DMS114 treated with DMSO at 0.1 percent for 48 hours (cell line): ENCODE data around the gene TSPAN33.
"Not testable (repeated sequence)": the region's sequence is repeated elsewhere in the genome, so short reads cannot be mapped to it uniquely, and the experiment has no call there.

ENCODE experiments used
- DNase-seq: peaks from one replicate; lab custom pipeline; 2025; ENCODE audit not compliant: unreplicated experiment; lab: John Stamatoyannopoulos, UW

Gene TSPAN33

GRCh38 chr7:129144095-129144833 lies at the start of gene TSPAN33:
TSPAN33 (plus strand) TSS chr7:129144707; CDS start chr7:129144981, 274 bp downstream.
- peak; percentile 52 for DNase-seq

DNA sequence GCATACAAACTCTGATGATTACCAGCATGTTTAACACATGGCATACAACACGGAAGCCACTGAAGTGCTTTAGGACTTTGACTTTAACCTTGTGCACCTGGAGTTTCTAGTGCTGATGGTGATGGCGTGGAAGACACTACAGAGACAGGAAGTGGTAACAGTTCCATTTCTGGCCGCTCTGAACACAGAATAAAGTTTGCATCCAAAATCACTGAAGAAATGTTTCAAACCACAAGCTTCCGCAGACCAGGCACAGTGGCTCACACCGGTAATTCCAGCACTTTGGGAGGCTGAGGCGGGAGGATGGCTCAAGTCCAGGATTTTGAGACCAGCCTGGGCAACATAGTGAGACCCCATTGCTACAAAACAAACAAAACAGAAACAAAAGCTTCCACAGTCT lies 49.2 kb upstream of the TSPAN33 start:
- no peak for DNase-seq

- DNase-seq, result no peak
Observed at GRCh38 chr7:129098409-129099084, 46.0 kb upstream of the TSPAN33 start.

DNA sequence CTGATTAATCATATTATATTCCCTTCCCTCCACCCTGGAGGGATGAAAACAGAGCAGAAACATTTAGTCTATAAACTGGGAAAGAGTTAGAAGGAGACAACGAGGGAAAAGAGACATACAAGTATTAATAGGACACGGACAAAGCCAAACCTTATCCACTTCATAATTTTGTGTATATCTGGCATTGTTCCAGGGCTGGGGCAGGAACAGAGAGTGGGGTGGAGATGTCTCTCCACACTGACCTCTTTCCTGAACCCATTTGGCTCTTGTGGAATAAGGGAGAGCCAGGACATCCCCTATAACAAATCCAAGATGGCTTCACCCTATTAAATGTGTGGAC lies 43.7 kb upstream of the TSPAN33 start:
- DNase-seq, result no peak

DNA sequence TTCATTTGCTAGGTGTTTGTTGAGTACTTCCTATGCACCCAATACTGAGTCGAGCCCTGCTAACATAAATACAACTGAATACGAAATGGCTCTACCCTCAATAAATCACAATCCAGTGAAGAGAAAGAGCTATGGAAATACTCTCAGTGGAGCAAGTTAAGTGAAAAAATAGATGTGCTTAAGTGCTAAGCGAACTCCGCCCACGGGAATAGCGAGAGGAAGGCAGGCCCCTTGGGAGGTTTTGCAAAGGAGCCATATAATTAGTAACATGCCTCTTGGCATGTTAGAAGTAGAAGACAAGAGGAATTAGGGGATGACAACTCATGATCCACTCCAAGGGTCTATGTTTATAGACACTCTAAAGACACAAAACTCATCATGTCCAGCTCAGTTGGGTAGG lies 42.8 kb upstream of the TSPAN33 start:
- no peak for DNase-seq

GRCh38 chr7:129103561-129104324 lies 40.8 kb upstream of the TSPAN33 start:
- DNase-seq, result no peak

DNA sequence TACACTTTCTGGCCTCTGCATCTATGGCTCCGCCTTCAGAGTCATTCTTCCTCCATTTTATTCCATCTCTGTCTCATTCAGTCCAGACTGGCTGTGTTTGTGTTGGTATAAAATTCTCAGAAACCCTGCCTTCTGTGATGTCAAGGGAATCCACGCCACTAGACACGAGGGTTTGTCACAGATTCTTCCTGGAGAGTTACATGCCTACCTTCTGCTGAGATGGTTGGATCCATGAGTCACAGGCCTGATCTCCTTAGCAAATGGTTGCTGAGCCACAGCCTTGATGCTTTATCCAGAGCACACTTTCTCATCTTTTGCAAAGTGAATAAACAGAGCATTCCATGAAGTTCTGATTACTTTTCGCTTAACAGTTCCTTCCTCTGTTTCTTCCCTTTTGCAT lies 35.9 kb upstream of the TSPAN33 start:
- DNase-seq, result no peak

DNA sequence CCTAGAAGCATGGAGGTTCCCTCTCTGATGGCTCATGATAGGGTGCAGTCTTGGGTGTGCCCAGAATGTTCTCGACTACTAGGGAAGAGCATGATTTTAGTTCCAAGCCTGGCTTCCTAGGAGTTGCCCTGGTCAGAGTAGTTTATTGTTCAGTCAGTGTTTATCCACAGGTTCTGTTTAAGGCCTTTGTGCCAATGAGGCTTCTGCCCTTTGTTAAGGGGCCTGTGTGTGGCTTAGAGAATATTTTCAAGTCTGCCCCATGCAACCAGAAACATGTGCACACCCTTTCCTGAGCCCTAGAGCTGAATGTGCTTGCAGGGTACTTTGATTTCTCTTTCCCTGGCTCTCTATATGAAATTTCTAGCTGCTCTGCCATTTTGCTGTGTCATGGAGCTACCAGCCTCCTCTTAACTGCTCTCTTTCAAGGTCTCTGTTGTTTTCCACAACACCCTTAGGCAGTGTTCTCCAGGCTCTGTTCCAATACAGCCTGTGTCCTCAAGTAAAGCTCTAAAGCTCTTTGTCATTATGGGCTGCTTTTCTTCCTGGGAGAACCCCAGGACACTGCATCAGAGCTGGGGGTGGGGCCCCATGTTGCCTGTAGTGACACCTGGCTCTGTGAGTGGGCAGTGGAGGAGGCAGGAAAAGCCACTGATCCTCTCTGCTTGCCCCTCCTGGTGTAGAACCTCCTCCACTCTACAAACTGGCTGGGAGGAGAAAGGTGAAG lies 34.1 kb upstream of the TSPAN33 start:
- DNase-seq, result no peak

DNA sequence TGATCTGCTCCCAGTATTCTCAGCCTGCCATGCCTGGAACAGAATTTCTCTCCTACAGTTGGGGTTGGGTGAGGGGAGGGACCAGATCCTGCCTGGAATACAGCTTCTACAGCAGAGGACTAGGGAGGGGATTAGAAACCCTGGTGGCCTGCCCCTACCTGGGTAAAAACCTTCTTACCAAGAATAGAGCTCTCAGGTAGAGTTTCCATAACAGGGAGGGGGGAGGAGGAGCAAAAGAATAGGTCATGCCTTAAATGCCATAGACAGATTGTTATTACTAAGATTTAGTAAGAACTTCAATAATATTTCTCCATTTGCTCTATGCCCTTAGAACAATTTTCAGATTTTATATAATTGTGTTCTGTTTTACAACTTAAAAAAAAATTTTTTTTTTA lies 33.5 kb upstream of the TSPAN33 start:
- DNase-seq, result no peak

DNA sequence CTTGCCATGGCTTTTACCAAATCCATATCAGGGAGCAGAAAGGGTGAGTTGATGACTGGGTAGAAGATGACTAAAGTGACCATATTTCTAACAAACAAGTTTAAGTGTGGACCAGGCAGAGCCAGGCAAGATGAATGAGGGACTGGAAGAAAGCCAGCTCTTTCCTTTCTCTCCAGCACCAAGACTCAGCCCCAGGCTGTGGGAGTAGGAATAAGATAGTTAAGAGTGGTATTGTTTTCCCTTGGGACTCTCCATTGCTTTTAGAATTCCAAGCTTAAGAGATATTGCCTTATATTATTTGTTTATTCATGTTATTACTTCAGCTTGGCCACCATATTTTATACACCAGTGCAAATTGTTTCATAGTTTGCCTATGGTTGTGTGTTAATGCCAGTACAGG lies 28.8 kb upstream of the TSPAN33 start:
- DNase-seq, result no peak

DNA sequence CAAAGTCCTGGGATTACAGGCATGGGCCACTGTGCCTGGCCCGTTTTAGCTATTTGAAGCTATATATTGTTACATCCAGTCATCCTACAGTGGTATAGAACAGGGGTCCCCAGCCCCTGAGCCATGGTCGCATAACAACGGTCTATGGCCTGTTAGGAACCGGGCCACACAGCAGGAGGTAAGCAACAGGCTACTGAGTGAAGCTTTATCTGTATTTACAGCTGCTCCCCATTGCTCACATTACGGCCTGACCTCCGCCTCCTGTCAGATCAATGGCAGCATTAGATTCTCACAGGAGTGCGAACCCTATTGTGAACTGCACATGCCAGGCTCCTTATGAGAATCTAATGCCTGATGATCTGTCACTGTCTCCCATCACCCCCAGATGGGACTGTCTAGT lies 26.3 kb upstream of the TSPAN33 start:
- DNase-seq, result no peak

DNA sequence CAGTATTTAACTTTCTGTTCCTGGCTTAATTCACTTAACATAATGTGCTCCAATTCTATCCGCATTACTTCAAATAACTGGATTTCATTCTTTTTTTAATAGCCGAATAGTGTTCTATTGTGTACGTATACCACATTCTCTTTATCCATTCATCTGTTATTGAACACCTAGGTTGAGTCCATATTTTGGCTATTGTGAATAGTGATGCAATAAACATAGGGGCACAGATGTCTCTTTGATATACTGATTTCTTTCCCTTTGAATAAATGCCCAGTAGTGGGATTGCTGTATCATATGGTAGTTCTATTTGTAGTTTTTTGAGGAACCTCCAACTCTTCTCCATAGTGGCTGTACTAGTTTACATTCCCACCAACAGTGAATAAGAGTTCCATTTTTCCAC lies 25.5 kb upstream of the TSPAN33 start:
- DNase-seq, result no peak

DNA sequence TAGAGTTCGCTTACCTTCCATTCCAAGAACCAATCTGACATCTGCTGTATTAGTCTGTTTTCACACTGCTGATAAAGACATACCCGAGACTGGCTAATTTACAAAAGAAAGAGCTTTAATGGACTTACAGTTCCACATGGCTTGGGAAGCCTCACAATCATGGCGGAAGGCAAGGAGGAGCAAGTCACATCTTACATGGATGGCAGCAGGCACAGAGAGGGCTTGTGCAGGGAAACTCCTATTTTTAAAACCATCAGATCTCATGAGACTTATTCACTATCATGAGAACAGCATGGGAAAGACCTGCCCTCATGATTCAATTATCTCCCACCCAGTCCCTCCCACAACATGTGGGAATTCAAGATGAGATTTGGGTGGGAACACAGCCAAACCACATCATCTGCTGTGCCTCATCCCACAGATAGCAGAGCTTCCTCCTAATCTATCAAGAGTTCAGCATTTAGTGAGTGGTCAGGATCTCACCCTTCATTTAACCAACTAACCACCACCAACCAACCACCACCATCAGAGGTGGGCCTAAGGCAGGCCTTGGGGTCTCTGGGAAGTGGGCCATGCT lies 22.9 kb upstream of the TSPAN33 start:
- not testable (repeated sequence) for DNase-seq

DNA sequence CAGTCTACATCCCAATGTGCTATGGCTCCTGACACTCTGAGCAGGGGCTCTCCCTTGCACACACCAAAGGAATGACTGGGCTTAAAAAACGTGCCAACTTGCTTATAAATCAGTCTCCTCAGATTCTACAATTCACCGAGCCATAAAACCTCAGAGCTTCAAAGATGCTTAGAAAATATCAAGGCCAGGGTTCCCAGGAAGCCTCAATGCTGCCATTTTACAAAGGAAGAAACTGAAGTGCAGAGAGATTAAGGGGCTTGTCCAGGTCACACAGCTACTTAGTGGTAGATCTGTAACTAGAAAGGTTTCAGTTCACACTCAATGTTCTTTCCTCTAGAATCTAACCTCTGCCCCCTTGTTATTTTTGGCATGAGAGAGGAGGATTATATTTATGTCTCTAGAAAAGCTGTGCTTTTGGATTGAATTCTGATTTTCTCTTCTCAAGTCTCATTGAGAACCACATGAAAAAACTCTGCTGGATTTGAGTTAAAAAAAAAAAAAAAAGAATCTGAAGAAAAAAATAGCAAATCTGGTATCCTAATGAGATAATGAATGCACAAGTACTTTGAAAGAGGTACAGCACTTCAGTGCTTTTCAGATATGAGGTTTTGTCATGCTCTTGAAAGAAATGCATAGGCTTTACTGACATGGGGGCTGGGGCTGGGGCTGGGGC lies 22.3 kb upstream of the TSPAN33 start:
- DNase-seq, result no peak

DNA sequence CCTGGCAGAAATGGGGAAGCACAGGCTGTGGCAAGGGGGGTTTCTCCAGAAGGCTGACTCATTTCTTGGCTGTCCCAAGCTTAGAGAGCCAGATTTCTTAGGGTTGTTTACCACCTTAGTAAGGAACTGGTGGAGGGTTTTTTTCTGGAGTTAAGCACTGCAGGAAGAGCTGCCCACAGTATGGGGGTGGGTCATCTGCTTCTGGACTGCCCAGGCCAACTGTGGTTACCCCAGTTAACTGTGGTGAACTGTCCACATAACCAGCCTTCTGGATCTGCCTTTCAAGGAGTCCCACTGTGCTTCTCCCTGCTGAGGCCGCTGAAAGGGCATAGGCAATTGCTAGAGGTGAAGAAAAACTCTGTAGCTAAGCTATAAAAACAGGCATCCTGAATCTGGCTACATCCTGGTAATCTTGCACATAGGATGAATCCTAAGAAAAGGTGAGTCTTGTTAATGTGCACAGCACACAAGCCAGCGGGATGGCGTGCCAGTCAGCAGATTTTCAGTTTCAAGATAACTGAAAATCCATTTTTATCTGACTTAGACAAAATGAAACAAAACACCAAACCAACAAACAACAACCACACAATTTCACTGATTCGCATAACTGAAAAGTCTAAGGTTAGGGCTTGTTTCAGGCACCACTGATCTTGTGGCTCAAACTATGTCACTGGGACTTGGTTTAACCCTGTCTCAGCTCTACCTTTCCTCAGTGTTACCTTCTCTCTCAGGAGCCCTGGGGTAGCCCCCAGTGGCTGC lies 21.6 kb upstream of the TSPAN33 start:
- DNase-seq, result no peak

DNA sequence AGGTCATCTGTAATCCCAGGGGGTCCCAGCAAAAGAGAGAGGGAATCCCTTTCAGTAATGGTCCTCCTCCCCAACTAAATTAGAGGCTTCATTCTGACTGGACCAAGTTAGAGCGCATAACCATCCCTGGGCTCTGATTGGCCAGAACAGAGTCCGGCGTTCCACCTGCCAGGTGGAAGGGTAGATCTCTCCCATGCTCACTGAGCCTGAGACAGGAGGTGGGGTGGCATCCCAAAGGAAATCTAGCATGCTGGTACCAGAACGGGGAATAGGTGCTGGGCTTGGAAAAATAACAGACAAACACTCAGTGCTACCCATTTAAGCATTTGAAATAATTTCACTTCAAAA lies 21.0 kb upstream of the TSPAN33 start:
- DNase-seq, result no peak

DNA sequence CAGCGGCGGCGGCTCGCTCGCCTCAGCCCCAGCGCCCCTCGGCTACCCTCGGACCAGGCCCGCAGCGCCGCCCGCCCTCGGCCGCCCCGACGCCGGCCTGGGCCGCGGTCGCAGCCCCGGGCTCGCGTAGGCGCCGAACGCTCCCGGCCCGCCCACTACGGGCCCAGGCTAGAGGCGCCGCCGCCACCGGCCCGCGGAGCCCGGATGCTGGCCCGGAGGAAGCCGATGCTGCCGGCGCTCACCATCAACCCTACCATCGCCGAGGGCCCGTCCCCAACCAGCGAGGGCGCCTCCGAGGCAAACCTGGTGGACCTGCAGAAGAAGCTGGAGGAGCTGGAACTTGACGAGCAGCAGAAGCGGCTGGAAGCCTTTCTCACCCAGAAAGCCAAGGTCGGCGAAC lies 18.2 kb upstream of the TSPAN33 start:
- no peak for DNase-seq

DNA sequence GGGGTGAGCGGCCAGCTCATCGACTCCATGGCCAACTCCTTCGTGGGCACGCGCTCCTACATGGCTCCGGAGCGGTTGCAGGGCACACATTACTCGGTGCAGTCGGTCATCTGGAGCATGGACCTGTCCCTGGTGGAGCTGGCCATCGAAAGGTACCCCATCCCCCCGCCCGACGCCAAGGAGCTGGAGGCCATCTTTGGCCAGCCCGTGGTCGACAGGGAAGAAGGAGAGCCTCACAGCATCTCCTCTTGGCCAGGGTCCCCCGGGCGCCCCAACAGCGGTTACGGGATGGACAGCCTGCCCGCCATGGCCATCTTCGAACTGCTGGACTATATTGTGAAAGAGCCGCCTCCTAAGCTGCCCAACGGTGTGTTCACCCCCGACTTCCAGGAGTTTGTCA lies 17.4 kb upstream of the TSPAN33 start:
- DNase-seq, result no peak

DNA sequence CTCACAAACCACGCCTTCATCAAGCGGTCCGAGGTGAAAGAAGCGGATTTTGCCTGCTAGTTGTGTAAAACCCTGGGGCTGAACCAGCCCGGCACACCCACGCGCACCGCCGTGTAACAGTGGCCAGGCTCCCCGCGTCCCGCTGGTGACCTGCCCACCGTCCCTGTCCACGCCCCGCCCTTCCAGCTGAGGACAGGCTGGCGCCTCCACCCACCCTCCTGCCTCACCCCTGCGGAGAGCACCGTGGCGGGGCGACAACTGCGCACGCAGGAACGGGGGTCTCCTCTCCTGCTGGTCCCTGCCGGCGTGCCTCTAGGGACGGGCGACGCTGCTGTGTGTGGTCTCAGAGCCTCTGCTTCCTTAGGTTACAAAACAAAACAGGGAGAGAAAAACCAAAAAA lies 16.9 kb upstream of the TSPAN33 start:
- no peak for DNase-seq

- DNase-seq, result no peak
Observed at GRCh38 chr7:129134356-129134987, 10.0 kb upstream of the TSPAN33 start.
